ENCODE data around the gene RPS6KA2. TPM values are rescaled to one million over a fixed set of nuclear protein-coding genes. Genes with fewer than 3 reads are reported as not detected.

Gene RPS6KA2
- total and polyA plus RNA-seq, 2 donors (not counting 3 experiments of a cell fraction or from before 2014, with no cell fraction given): 54.5 to 75.8 TPM

DNA sequence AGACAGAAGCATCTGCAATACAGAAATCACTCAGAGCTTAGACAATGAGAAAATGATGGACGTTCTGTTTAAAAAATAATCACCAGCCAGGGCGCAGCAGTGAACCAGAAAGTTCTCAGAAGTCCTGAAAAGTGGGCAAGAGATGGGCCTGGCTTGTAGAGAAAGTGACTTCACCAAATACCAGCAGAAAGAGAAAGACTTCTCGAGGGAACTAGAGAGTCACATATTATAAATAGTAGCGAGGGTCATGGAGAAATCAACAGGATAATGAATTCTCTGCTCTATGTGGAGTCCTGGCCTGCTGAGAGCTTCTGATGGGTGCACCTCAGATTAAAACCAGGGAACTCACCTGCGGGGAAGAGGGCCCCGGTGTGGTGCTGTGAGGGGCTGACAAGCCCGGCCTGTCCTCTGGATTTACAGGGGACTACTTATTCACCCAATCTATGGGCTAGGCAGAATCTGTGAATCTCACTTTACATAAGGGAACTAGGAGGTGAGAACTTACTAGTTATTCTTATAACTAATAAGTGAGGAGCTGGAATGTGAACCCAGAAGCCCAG, 35.0 kb downstream of the RPS6KA2 start:
- dilution Hi-C loops (cut with MboI; ENCODE audit: extremely low pct_ligation_motif_present, low sequenced_read_pairs): no loop called here
- H3K4me1 ChIP-seq (ENCODE audit: control insufficient read depth, extremely low read depth, insufficient read depth, low read length): peaks cover 37% of the 10 kb centered on the region

GRCh38 chr6:166591026-166591425, 36.0 kb downstream of the RPS6KA2 start:
- Histone ChIP-seq H3K9ac (replicated peaks; ENCODE audit: extremely low read depth, insufficient read depth, low read length) (no peak overlapping the region), H3K36me3 (ENCODE audit: control insufficient read depth in 2 of 2, extremely low read depth in 1 of 2, insufficient read depth in 2 of 2, low read length in 2 of 2) (no peaks in the 10 kb centered on the region), H4K20me1 (replicated peaks; ENCODE audit: control insufficient read depth, extremely low read depth, insufficient read depth, low read length) (no peaks in the 10 kb centered on the region), H3K9me3 (replicated peaks; ENCODE audit: control insufficient read depth, insufficient read depth, low read length) (no peaks in the 10 kb centered on the region), H3K4me3 (replicated peaks in 1 of 3; ENCODE audit: insufficient read depth in 1 of 3, low read depth in 1 of 3, low read length in 3 of 3) (no peak overlapping the region), H2AFZ (ENCODE audit: low read depth, low read length) (no peak overlapping the region), H3K4me1 (ENCODE audit: control insufficient read depth, extremely low read depth, insufficient read depth, low read length) (peaks cover 34% of the 10 kb centered on the region), H3K27ac (ENCODE audit: insufficient read depth, low read depth, low read length) (no peak overlapping the region), H3K4me2 (ENCODE audit: insufficient read depth, low read length) (no peak overlapping the region), H3K79me2 (ENCODE audit: control insufficient read depth, insufficient read depth, low read length) (peaks cover 11% of the 10 kb centered on the region), H3K9me1 (replicated peaks; ENCODE audit: control insufficient read depth, extremely low read depth, insufficient read depth, low read length) (no peaks in the 10 kb centered on the region), H3K27me3 (ENCODE audit: control insufficient read depth in 2 of 2, insufficient read depth in 2 of 2, low read length in 2 of 2) (no peaks in the 10 kb centered on the region)
- BruUV-seq (replicated peaks): no TSS peak
- dilution Hi-C loops (cut with MboI; ENCODE audit: extremely low pct_ligation_motif_present, low sequenced_read_pairs): no loop called here
- ChIA-PET CTCF (no interaction called here), POLR2A (no interaction called here)
- DNase-seq (ENCODE audit: low read depth, low spot score) (no peak), FAIRE-seq (no peak)
- TF ChIP-seq POLR2AphosphoS5 (IDR thresholded peaks at IDR 0.05; ENCODE audit: insufficient read depth, low read depth, low read length) (no peak), JUN (IDR thresholded peaks at IDR 0.05; ENCODE audit: borderline replicate concordance, insufficient read depth, insufficient read length, low read depth) (no peak), FOS (IDR thresholded peaks at IDR 0.05; ENCODE audit: borderline replicate concordance, insufficient read depth, low read length) (no peak)
- TF ChIP-seq, protein P1, sequence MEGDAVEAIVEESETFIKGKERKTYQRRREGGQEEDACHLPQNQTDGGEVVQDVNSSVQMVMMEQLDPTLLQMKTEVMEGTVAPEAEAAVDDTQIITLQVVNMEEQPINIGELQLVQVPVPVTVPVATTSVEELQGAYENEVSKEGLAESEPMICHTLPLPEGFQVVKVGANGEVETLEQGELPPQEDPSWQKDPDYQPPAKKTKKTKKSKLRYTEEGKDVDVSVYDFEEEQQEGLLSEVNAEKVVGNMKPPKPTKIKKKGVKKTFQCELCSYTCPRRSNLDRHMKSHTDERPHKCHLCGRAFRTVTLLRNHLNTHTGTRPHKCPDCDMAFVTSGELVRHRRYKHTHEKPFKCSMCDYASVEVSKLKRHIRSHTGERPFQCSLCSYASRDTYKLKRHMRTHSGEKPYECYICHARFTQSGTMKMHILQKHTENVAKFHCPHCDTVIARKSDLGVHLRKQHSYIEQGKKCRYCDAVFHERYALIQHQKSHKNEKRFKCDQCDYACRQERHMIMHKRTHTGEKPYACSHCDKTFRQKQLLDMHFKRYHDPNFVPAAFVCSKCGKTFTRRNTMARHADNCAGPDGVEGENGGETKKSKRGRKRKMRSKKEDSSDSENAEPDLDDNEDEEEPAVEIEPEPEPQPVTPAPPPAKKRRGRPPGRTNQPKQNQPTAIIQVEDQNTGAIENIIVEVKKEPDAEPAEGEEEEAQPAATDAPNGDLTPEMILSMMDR (IDR thresholded peaks at IDR 0.05; ENCODE audit: extremely low read depth in 1 of 2, insufficient read depth in 1 of 2, low read depth in 1 of 2, low read length in 2 of 2): no peak
- TF ChIP-seq, protein P2, sequence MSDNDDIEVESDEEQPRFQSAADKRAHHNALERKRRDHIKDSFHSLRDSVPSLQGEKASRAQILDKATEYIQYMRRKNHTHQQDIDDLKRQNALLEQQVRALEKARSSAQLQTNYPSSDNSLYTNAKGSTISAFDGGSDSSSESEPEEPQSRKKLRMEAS (IDR thresholded peaks at IDR 0.05; ENCODE audit: insufficient read depth, insufficient read length): no peak
- intact Hi-C loops (cut with micrococcal nuclease): no loop called here

More for the DNA sequence above, 35.0 kb downstream of the RPS6KA2 start:
- no peaks in the 10 kb centered on the region for H3K9me1 ChIP-seq (replicated peaks; ENCODE audit: control insufficient read depth, extremely low read depth, insufficient read depth, low read length)
- no peak for DNase-seq (ENCODE audit: low read depth, low spot score)
- no peak overlapping the region for H2AFZ ChIP-seq (ENCODE audit: low read depth, low read length)
- no peak overlapping the region for H3K4me3 ChIP-seq (replicated peaks in 1 of 3; ENCODE audit: insufficient read depth in 1 of 3, low read depth in 1 of 3, low read length in 3 of 3)
- no peak overlapping the region for H3K27ac ChIP-seq (ENCODE audit: insufficient read depth, low read depth, low read length)
- no peak for TF ChIP-seq JUN (IDR thresholded peaks at IDR 0.05; ENCODE audit: borderline replicate concordance, insufficient read depth, insufficient read length, low read depth)
- no peak for TF ChIP-seq GATA2 (IDR thresholded peaks at IDR 0.05; ENCODE audit: insufficient read depth, insufficient read length, low read depth, low read length)
- no peak for TF ChIP-seq FOS (IDR thresholded peaks at IDR 0.05; ENCODE audit: borderline replicate concordance, insufficient read depth, low read length)
- TF ChIP-seq EZH2 (IDR thresholded peaks at IDR 0.05; ENCODE audit: borderline replicate concordance, low read depth, low read length, severe bottlenecking): no peak
- TF ChIP-seq, protein P1 (IDR thresholded peaks at IDR 0.05; ENCODE audit: extremely low read depth in 1 of 2, insufficient read depth in 1 of 2, low read depth in 1 of 2, low read length in 2 of 2): no peak
- no peaks in the 10 kb centered on the region for H3K9me3 ChIP-seq (replicated peaks; ENCODE audit: control insufficient read depth, insufficient read depth, low read length)
- intact Hi-C loops (cut with micrococcal nuclease): no loop called here
- H4K20me1 ChIP-seq (replicated peaks; ENCODE audit: control insufficient read depth, extremely low read depth, insufficient read depth, low read length): no peaks in the 10 kb centered on the region
- H3K4me2 ChIP-seq (ENCODE audit: insufficient read depth, low read length): no peak overlapping the region
- ChIA-PET POLR2A (no interaction called here), CTCF (no interaction called here)
- BruUV-seq (replicated peaks): no TSS peak
- FAIRE-seq: no peak
- no peaks in the 10 kb centered on the region for H3K27me3 ChIP-seq (ENCODE audit: control insufficient read depth in 2 of 2, insufficient read depth in 2 of 2, low read length in 2 of 2)
- H3K36me3 ChIP-seq (ENCODE audit: control insufficient read depth in 2 of 2, extremely low read depth in 1 of 2, insufficient read depth in 2 of 2, low read length in 2 of 2): no peaks in the 10 kb centered on the region
- H3K79me2 ChIP-seq (ENCODE audit: control insufficient read depth, insufficient read depth, low read length): peaks cover 15% of the 10 kb centered on the region
- no peak overlapping the region for H3K9ac ChIP-seq (replicated peaks; ENCODE audit: extremely low read depth, insufficient read depth, low read length)

Measured in endothelial cell of umbilical vein (primary cell).